ENCODE results near the gene URGCP.
A peak's percentile ranks its signal among the peaks of the same experiment; 100 is the strongest.

URGCP gene

GRCh38 chr7:43906331-43907010 lies at the start of gene URGCP:
URGCP (minus strand) TSS chr7:43906596; CDS start chr7:43906575, 21 bp downstream.
- DNase-seq (ENCODE audit: low read depth in 3 of 3, low spot score in 1 of 3) = peak; percentile 7 to 43 (median 29)

GRCh38 chr7:43956027-43956426 lies 49.6 kb upstream of the URGCP start:
- no peak for DNase-seq (ENCODE audit: low read depth in 3 of 3, low spot score in 1 of 3)

GRCh38 chr7:43954524-43955228 lies 48.3 kb upstream of the URGCP start:
- no peak for DNase-seq (ENCODE audit: low read depth in 3 of 3, low spot score in 1 of 3)

- DNase-seq (ENCODE audit: low read depth in 3 of 3, low spot score in 1 of 3) = no peak
Observed at GRCh38 chr7:43953071-43953470, 46.7 kb upstream of the URGCP start.

- no peak for DNase-seq (ENCODE audit: low read depth in 3 of 3, low spot score in 1 of 3)
Observed at GRCh38 chr7:43952028-43952427, 45.6 kb upstream of the URGCP start.

GRCh38 chr7:43944286-43944685 lies 37.9 kb upstream of the URGCP start:
- no peak for DNase-seq (ENCODE audit: low read depth in 3 of 3, low spot score in 1 of 3)

GRCh38 chr7:43943417-43944187 lies 37.2 kb upstream of the URGCP start:
- no peak for DNase-seq (ENCODE audit: low read depth in 3 of 3, low spot score in 1 of 3)

GRCh38 chr7:43942997-43943396 lies 36.6 kb upstream of the URGCP start:
- no peak for DNase-seq (ENCODE audit: low read depth in 3 of 3, low spot score in 1 of 3)

- no peak for DNase-seq (ENCODE audit: low read depth in 3 of 3, low spot score in 1 of 3)
Observed at GRCh38 chr7:43942250-43942649, 35.9 kb upstream of the URGCP start.

- no peak for DNase-seq (ENCODE audit: low read depth in 3 of 3, low spot score in 1 of 3)
Observed at GRCh38 chr7:43938892-43939482, 32.6 kb upstream of the URGCP start.

GRCh38 chr7:43937444-43937843 lies 31.0 kb upstream of the URGCP start:
- no peak for DNase-seq (ENCODE audit: low read depth in 3 of 3, low spot score in 1 of 3)

- DNase-seq (ENCODE audit: low read depth in 3 of 3, low spot score in 1 of 3) = no peak
Observed at GRCh38 chr7:43933902-43934560, 27.6 kb upstream of the URGCP start.

GRCh38 chr7:43931346-43931745 lies 24.9 kb upstream of the URGCP start:
- DNase-seq (ENCODE audit: low read depth in 3 of 3, low spot score in 1 of 3) = no peak

- no peak for DNase-seq (ENCODE audit: low read depth in 3 of 3, low spot score in 1 of 3)
Observed at GRCh38 chr7:43929529-43930457, 23.4 kb upstream of the URGCP start.

GRCh38 chr7:43927810-43928209 lies 21.4 kb upstream of the URGCP start:
- no peak for DNase-seq (ENCODE audit: low read depth in 3 of 3, low spot score in 1 of 3)

- no peak for DNase-seq (ENCODE audit: low read depth in 3 of 3, low spot score in 1 of 3)
Observed at GRCh38 chr7:43926798-43927123, 20.4 kb upstream of the URGCP start.

- peak; percentile 53 to 87 (median 73) for DNase-seq (ENCODE audit: low read depth in 3 of 3, low spot score in 1 of 3)
Observed at GRCh38 chr7:43925984-43926797, 19.8 kb upstream of the URGCP start, which contains the start of gene UBE2D4. UBE2D4 (plus strand) TSS chr7:43926436; CDS start chr7:43926533, 97 bp downstream.

- no peak for DNase-seq (ENCODE audit: low read depth in 3 of 3, low spot score in 1 of 3)
Observed at GRCh38 chr7:43922726-43923125, 16.3 kb upstream of the URGCP start.

- no peak for DNase-seq (ENCODE audit: low read depth in 3 of 3, low spot score in 1 of 3)
Observed at GRCh38 chr7:43921423-43921822, 15.0 kb upstream of the URGCP start.

All from stimulated activated CD4-positive, alpha-beta T cell treated with anti-CD3 and anti-CD28 coated beads, TNF-alpha, amount 100 ng/mL, for 1 hour (primary cell).